IPS-NIHi7 (cell line): ENCODE measurements around the gene HYDIN.

ENCODE experiments used
- DNase-seq: peaks from one replicate; pipeline ENCODE4 v3.0.0; 2012; ENCODE audit warnings: mixed read lengths; ENCODE audit errors: extremely low spot score

The HYDIN gene

DNA sequence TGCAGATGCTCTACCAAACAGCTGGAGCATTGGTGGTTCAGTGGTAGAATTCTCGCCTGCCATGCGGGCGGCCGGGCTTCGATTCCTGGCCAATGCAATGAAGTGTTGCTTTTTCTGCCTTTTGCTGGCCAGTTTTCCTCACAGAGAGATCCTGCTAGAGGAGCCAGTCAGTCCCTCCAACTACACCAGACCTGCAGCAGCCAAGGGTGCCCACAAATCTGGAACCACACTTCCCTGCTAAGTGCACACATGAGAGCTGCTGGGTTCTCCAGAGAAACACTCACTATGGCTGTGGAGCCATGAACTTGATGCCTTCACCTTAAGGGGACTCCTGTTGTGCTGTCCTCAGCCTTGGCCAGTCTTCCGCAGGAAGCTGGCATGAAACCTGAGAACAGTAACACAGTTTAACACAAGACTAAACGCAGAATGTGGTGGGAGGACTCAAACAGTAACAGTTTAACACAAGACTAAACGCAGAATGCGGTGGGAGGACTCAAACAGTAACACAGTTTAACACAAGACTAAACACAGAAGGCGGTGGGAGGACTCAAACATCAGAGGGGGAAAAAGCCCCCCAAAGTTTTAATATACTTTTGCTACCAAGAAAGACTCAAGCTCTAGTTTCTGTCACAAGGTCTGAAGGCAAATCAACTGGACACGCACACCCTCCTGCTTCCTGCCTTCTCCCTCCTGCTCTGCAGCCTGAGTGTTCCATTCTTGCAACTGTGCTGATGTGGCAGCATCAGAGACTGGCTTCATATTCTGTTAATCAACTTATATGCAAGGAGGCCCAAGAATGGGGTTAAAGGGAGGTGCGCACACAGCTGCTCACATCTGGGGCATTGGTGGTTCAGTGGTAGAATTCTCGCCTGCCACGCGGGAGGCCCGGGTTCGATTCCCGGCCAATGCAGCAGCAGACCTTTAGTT is 441.6 kb downstream of the HYDIN start:
- no peak for DNase-seq

DNA sequence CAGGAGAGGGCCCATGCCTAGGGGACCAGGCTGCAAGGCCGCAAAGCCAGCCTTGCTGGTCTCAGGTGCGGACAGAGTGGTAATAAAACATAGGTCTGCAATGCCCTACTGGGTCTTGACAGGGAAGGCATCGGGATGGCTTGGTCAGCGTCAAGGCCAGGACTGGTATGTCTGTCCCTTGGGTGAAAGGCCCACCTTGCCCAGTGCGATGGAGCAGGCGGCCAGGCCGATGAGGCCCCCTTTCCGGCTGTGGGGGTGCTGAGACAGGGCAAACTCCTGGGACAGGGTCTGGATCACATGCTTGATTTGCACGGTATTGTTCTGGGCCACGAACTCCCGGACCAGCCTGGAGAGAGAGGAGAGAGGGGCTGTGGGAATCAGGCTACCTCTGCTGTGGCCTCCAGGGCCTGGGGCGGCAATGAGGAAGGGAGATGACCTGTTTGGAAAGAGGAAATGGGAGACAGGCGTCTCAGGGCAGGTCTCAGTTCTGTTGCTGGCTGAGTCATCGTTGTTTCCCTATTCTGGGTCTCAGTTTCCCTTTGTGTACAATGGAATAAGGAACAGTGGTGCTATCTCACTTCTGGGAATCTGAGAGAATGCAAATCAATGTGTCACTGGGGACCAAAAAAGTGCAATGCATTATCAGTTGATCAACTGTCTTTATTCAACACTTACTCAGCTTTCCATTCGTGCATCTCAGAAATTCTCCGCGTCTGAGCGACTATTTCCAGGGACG is 444.3 kb downstream of the HYDIN start:
- no peak for DNase-seq

DNA sequence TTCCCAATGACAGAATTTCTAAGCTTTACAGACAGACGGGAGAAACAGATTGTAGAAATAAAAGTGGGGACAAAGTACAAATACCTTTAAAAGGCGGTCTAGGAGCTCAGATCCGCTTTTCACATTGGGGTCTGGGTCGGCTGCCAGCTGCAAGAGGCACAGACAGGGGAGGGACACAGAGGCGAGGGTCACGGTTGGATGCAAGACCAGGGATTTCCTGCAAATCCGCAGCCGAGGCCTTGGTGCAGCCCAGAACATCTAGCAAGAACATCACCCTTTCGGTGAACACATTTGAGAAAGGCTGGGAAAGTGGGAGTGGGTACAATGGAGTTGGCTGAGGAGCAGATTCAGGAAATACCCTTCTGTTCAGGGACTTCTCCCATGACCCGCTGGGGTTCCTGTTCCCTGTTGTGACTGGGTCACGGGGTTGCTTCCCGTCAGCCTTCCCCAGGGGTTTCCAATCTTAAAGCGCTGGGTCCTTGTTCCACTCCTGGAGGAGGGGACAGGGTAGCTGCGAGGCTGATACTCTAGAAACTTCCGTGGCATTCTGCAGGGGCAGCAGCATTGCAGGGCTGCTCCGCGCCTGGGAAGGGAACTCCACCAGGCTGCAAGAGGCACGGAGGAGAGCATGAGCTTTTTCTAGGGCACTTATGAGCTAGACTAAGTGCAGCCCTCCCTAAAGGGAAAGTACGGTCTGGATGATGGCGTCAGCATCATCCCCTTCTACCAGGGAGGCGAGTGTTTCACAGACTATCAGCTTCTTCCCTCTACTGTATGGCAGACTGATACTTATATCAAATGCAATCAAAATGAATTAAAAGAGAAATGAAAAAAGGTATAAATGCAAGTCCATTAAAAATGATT is 445.6 kb downstream of the HYDIN start:
- no peak for DNase-seq

DNA sequence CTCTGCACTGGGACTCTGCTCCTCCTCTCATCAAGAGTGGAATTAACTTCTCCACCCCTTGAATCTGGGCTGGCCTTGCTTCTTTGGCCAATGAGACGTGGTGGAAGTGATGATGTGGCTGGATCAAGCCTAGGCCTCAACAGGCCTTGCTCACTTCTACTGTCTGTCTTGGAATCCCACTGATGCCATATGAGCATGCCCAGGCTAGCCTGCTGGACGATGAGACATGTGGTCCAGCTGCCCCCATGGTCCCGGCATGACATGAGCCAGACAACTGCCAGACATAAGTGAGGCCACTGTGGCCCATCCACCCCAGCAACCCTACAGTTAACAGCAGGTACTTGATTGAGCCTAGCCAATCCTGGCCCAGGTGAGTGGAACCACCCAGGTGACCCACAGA is 448.3 kb downstream of the HYDIN start:
- DNase-seq: no peak

DNA sequence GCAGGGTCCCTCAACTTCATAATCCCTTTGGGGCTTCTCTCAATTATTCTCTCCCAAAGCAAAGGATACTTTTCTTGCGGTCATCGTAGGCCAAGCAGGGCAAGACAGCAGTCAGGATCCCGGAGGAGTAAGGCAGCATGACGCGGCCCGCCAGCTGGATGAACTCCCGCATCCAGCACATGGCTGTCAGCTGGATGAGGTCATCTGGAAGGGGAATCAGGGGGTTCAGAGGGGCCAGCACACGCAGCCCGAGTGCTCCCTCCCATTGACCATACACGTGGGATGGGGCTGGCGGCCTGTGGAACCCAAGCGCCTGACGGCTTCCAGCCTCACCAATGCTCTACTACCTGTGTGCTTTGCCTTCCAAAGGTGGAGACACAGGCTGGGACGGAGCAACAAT is 448.7 kb downstream of the HYDIN start:
- DNase-seq: no peak

DNA sequence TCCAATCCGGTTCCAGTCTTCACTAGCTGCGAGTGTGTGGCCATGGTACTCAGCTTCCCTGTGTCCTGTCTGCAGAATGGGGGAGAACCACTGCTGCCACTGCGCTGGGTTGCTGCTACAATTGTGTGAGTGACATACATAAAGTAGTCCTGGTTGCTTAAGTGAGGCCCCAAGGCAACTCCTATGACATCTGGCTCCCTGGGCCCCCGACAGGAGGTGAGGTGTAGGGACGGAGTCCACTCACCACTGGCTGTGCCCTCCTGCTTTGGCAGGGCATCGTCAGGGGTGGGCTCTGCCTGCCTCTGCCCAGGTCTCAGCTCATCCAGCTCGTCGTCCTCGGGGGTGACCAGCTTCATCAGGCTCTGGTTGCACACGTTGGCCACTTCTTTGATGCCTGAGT is 450.0 kb downstream of the HYDIN start:
- no peak for DNase-seq

DNA sequence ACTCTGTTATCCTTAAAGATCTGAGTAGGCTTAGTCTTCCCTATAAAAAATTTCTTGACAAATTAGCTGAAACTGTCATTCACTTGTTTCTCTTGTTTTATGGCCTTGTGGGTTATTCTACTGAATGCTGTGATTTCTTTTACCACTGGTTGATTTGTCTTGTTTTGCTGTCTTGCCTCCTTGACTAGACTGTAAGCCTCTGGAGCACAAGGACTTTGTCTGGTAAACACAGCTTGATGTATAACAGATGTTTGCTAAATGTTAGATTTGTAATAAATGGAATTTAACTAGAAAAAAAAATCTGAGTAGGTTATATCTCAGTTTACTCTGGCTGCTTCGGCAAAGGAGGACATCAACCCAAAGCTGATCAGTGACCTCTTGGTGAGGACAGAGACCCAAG is 451.2 kb downstream of the HYDIN start:
- no peak for DNase-seq

DNA sequence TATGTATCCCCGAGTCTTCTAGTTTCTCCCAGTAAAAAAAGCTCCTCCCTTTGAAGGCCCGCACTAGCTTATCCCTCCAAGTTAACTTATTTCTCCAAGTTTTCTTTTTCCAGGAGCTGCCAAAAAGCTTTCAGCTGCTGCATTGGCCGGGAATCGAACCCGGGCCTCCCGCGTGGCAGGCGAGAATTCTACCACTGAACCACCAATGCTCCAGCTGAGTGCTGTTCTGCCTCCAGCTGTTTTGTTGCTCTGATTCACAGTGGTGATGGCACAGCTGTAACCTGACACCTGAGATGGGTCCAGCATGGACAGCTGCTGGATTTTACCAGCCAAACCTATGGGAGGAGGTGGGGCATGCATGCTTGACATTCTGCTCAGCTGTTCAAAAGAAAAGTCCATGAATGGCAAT is 451.6 kb downstream of the HYDIN start:
- DNase-seq: peak; percentile 89

DNA sequence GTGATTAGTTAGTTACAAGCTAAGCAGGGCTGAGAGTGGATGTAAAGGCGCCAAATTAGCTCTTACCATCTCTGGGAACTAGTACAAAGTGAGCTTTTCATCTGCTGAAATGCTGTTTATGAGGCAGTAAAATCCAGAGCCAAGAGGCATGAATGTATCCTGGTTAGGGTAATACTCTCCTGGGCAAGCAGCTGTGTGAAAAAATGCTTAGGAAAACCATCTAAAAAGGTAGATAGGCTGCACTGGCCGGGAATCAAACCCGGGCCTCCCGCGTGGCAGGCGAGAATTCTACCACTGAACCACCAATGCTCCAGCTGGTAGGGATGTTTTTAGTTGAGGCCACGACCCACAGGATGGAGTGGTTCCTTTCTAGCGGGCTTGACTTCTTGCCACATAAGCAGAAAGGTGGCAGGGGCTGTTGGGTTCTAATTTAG is 452.5 kb downstream of the HYDIN start:
- DNase-seq: no peak

DNA sequence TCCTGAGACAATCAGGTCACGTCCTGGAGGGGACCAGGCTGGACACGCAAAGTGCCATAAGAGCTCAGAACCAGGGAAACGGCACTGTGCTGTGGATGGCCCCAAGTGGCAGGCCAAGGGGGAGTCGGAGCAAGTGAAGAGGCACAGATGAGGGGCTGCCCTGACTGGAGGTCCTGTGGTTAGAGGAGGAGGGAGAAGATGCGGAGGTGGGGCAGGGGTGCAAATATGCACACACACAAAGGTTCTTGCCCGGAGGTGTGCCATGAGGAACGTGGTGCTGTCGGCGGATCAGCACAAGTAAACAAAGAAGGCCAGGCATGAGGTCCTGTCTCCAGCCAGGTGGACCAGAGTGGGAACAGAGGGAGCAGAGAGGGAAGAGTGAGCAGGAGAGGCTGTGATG is 453.0 kb downstream of the HYDIN start:
- DNase-seq: no peak

DNA sequence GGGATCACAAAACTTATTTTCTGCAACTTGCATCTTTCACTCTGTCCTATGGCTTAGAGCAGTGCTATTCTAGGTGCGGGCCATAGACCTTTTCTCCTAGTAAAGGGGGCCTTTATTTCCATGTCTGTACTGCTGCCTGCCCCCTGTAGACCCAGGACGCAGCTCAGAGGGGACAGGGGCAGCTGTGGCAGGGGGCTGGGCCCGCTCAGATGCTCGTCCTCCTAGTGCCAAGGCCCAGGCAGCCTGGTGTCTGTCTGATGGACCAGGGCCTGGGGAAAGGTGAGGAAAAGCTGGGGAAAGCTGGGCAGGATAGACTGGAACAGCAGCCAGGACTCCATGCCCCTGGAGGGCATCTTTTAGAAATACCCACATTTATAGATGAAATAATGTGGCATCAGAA is 455.1 kb downstream of the HYDIN start:
- DNase-seq: no peak

DNA sequence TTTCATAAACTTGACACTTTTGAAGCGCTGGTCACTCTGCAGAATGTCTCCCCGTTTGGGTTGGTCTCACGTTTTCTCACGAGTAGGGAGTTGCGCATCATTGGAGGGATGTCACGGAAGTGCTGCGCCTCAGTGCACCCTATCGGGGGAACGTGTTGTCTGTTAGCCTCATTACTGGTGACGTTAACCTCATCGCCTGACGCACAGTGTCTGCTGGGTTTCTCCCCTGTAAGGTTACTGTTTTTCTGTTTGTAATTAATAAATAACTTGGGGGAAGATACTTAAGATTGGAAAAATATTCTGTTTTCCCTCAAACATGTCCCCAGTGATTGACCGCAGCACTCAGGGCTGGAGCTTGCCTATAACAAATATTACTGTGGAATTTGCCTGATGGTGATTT is 456.3 kb downstream of the HYDIN start:
- no peak for DNase-seq

DNA sequence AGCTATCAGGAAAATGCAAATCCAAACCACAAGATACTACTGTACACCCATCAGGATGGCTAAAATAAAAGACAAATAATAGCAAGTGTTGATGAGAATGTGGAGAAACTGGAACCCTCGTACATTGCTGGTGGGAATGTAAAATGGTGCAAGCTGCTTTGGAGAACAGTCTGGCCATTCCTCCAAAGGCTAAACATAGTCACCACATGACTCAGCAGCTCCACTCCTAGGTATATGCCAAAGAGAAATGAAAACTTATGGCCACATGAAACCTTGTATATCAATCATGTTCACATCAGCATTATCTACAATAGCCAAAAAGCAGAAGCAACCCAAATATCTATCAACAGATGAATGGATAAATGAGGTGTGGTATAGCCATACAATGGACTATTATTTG is 458.0 kb downstream of the HYDIN start:
- DNase-seq: no peak

DNA sequence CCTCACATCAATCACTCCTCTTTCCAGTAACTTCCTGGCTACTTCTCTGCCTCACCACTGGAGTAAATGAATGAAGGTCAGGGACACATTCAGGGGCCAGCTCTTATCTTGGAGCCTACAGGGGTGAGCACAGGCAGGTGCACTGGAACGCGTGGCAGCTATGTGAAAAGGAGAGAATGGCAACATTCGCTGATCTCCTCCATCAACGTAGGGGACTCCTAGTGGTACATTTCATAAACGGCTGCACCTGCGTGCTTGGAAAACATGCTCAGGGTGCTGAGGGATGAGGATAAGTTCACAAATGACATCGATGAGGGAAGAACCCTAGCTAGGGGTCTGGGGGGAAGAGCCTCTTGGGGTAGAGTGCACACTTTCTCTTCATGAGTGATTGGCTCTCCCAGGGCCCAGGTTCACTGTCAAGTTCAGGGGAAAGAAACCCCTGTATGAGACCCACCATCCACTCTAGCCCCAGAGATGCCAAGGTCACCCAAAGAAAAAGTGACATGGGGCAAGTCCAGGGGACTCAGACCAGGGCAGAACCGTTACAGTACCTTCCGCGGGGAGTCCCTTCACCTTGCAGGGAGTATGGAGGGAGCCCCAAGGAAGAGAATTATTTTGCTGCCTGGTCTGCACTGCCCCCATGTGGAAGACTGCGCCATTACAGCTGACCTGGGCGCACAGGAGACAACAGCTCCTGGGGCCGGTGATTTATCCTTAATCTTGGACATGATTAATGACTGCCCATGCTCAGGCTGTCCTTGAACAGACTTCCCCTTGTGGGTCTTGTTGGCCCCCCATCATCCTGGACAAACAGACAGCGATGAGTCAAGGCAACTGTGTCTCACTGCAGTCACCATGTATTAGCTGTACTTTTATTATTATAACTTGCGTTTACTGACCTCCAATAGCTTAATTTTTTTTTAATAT is 459.6 kb downstream of the HYDIN start:
- peak; percentile 88 for DNase-seq

DNA sequence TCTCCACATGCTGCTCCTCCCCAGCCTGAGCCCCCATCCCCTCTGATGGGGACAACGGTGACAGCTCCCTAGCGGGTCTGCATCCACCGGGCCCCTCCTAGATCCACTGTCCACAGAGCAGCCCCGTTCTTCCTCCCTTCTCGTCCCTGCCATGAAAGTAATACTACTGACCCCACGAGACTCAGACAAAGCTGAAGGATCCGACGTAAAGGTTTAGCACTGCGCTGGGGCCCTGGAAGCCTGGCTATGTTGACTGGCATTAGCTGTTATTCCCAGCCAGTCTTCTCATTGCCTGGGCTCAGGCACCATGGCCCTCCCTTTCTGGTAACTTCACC is 460.3 kb downstream of the HYDIN start:
- DNase-seq: no peak

DNA sequence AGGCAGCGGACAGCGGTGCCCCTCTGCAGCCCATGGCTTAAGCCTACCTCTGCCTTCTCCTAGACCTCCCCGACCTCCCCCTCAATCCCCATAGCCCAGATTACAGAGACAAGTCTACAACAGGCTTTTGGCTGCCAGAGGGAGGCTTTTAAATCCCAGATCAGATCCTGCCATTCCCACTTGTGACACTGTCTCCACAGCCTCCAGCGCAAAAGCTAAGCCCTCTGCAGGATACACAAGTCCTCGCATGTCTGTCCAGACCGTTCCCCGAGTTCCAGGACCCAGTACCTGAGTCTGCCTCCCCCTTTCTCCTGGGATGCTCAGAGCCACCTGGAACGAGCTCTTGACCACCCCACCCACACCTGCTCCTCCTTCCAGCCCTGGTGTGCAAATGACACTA is 460.8 kb downstream of the HYDIN start:
- no peak for DNase-seq

DNA sequence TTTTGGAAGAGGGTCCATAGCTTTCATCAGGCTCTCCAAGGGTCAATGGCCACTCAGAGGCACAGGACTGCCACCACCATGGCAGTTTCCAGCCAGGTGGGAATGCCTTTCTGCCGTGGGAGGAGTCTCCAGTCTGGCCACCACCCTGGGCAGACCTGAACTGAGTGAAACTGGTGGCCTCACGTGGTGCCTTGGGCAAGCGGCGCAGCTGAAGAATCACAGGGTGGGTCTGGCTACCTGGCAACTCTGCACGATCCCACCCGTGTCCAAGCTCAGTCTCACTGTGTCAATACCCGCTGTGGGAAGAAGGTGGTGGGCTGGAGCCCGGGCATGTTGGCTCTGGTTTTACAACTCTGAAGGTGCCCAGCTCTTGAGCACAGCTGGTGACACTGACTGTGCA is 461.4 kb downstream of the HYDIN start:
- no peak for DNase-seq

DNA sequence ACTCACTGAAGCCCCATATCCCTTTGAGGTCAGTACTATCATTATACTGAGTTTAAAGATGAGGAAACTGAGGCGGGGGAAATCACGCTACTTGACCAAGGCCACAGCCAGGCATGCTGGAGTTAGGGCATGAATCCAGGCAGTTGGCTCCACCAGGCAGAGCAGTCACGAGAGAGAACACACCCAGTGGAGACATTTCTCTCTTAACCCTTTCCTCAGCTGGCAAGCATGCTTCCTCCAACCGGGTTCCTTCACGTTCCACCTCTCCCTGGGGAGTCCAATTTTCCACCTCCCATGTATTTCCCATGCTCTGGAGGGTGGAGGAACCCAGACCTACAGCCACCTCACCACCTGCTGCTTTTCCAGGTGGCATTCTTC is 462.3 kb downstream of the HYDIN start:
- no peak for DNase-seq

DNA sequence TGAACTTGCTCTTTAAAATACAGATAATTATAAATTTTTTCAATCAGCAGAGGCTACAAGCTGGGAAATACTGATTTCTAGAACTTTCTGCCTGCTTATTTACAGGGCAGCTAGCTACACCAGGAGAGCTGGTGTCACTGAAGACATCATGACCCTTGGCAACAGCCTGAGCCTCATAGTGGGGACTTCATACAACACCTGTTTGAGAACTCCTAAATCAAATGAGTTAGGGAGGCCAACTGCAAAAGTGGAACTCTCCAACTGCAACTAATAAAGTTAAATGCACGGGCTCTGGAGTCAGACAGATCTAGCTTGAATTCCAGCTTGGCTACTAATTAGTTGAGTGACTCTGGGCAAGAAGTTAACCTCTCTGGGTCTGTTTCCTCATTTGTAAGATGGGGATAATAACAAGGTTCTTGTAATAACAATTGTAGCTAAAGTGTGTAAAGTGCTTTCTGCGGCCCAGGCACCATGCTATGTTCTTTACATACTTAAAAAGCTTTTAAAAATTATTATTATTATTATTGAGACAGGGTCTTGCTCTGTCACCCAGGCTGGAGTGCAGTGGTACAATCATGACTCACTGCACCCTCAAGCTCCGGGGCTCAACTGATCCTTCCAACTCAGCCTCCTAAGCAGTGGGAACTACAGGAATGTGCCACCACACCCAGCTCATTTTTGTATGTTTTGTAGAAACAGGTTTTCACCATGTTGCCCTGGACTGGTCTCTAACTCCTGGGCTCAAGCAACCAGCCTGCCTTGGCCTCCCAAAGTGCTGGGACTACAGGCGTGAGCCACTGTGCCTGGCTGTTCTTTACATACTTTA is 462.9 kb downstream of the HYDIN start:
- no peak for DNase-seq

DNA sequence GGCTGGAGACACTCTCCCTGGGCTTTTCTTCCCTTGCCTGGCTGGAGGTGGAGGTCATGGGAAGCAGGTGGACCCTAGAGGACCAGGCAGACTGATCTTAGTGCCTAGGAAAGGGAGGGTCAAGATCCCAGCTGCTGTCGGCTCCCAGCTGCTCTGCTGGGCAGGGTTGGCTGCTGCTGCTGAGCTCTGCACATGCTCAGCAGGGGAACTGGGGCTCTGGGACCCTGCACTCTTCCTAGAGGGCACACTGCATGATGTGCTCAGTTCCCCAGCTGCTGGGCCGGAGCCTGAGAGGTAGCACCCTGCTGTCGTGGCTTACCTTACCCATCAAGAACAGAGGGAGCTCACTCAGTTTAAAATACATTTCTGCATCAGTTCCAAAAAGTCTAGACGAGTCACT is 463.9 kb downstream of the HYDIN start:
- DNase-seq: no peak
